ENCODE data around the gene TARM1.

GRCh38 chr19:54045771-54046170 is 35.4 kb downstream of the TARM1 start:
- TF ChIP-seq CTCF (IDR thresholded peaks at IDR 0.05) (no peak), ZFX (IDR thresholded peaks at IDR 0.05; ENCODE audit: borderline replicate concordance) (no peak)

Data from 22Rv1 (cell line).